WTC11 (cell line): ENCODE measurements around the gene CSNK1A1L.

Source experiments
- CREM ChIP-seq: sonication (generic); formaldehyde crosslinking; IDR thresholded peaks from 2 replicates; pipeline ENCODE4 v1.8.1; 2022; ENCODE audit warnings: mild to moderate bottlenecking, missing genetic modification reagents, moderate library complexity
- CTCF ChIP-seq: fragments of 200-600 bp; IDR thresholded peaks from 2 replicates; pipeline ENCODE4 v1.8.0; 2022; ENCODE audit warnings: antibody characterized with exemption
- ESRRA ChIP-seq: sonication (generic); formaldehyde crosslinking; IDR thresholded peaks from 2 replicates; pipeline ENCODE4 v1.8.1; 2022; ENCODE audit warnings: mild to moderate bottlenecking, missing genetic modification reagents, borderline replicate concordance
- MAX ChIP-seq: sonication (generic); formaldehyde crosslinking; IDR thresholded peaks from 2 replicates; pipeline ENCODE4 v1.8.0; 2022; ENCODE audit warnings: mild to moderate bottlenecking, missing genetic modification reagents
- MXD4 ChIP-seq: fragments of 250-450 bp; sonication (Bioruptor Pico); IDR thresholded peaks from 2 replicates; pipeline ENCODE4 v1.8.0; 2021; ENCODE audit warnings: mild to moderate bottlenecking, moderate library complexity, borderline replicate concordance
- USF1 ChIP-seq: sonication (generic); formaldehyde crosslinking; IDR thresholded peaks from 2 replicates; pipeline ENCODE4 v1.8.0; 2022; ENCODE audit warnings: mild to moderate bottlenecking, missing genetic modification reagents
- USF2 ChIP-seq: sonication (generic); formaldehyde crosslinking; IDR thresholded peaks from 2 replicates; pipeline ENCODE4 v1.8.1; 2023; ENCODE audit warnings: mild to moderate bottlenecking, missing genetic modification reagents, moderate library complexity
- ZNF121 ChIP-seq: sonication (generic); formaldehyde crosslinking; IDR thresholded peaks from 2 replicates; pipeline ENCODE4 v1.8.0; 2023; ENCODE audit warnings: missing genetic modification reagents
- ZNF317 ChIP-seq: sonication (generic); formaldehyde crosslinking; IDR thresholded peaks from 2 replicates; pipeline ENCODE4 v1.8.1; 2023; ENCODE audit warnings: low read depth, mild to moderate bottlenecking, moderate library complexity, missing genetic modification reagents, borderline replicate concordance
- ZNF416 ChIP-seq: fragments of 250-450 bp; sonication (Bioruptor Pico); IDR thresholded peaks from 2 replicates; pipeline ENCODE4 v1.9.0; 2021; ENCODE audit warnings: mild to moderate bottlenecking, inconsistent platforms

GRCh38 chr13:37072024-37072423 lies 33.4 kb downstream of the CSNK1A1L start:
- TF ChIP-seq USF1 (CRISPR knock-in tag) (no peak), ZNF416 (CRISPR knock-in tag) (no peak), ZNF317 (no peak), MXD4 (no peak), ESRRA (CRISPR knock-in tag) (no peak), CREM (CRISPR knock-in tag) (no peak), CTCF (no peak), ZNF121 (CRISPR knock-in tag) (no peak), USF2 (CRISPR knock-in tag) (no peak), MAX (CRISPR knock-in tag) (no peak)
